ENCODE data around the gene TTLL5.

The TTLL5 gene

GRCh38 chr14:75847584-75847983, 186.5 kb downstream of the TTLL5 start:
- H3K27ac ChIP-seq, result no peak overlapping the region
- no peaks in the 10 kb centered on the region for H3K9me3 ChIP-seq (ENCODE audit: control insufficient read depth, low read length)
- no peak overlapping the region for H3K4me3 ChIP-seq (ENCODE audit: low read depth, low read length)
- no peak overlapping the region for H3K4me2 ChIP-seq (ENCODE audit: low read length)
- no peaks in the 10 kb centered on the region for H3K79me2 ChIP-seq
- no peak overlapping the region for H3K9ac ChIP-seq
- H3K27me3 ChIP-seq (ENCODE audit: control insufficient read depth, insufficient read depth, low read length), result no peaks in the 10 kb centered on the region
- H3K36me3 ChIP-seq (ENCODE audit: control insufficient read depth, insufficient read depth, low read length), result no peaks in the 10 kb centered on the region
- peaks cover 3% of the 10 kb centered on the region for H3K4me1 ChIP-seq
- H2AFZ ChIP-seq, result no peak overlapping the region
- TF ChIP-seq CTCF (IDR thresholded peaks at IDR 0.05), result no peak

- no peak overlapping the region for H3K4me2 ChIP-seq (ENCODE audit: low read length)
- no peaks in the 10 kb centered on the region for H3K4me1 ChIP-seq
- H2AFZ ChIP-seq, result no peak overlapping the region
- TF ChIP-seq CTCF (IDR thresholded peaks at IDR 0.05), result no peak
- no peak overlapping the region for H3K9ac ChIP-seq
- no peaks in the 10 kb centered on the region for H3K9me3 ChIP-seq (ENCODE audit: control insufficient read depth, low read length)
- no peaks in the 10 kb centered on the region for H3K36me3 ChIP-seq (ENCODE audit: control insufficient read depth, insufficient read depth, low read length)
- H3K79me2 ChIP-seq, result no peaks in the 10 kb centered on the region
- H3K27me3 ChIP-seq (ENCODE audit: control insufficient read depth, insufficient read depth, low read length), result no peaks in the 10 kb centered on the region
- H3K27ac ChIP-seq, result no peak overlapping the region
- no peak overlapping the region for H3K4me3 ChIP-seq (ENCODE audit: low read depth, low read length)
Observed at GRCh38 chr14:75848167-75848913, 187.3 kb downstream of the TTLL5 start.

- H3K4me1 ChIP-seq, result no peaks in the 10 kb centered on the region
- H3K4me3 ChIP-seq (ENCODE audit: low read depth, low read length), result no peak overlapping the region
- no peak overlapping the region for H2AFZ ChIP-seq
- TF ChIP-seq CTCF (IDR thresholded peaks at IDR 0.05), result no peak
- H3K4me2 ChIP-seq (ENCODE audit: low read length), result no peak overlapping the region
- no peak overlapping the region for H3K9ac ChIP-seq
- H3K36me3 ChIP-seq (ENCODE audit: control insufficient read depth, insufficient read depth, low read length), result no peaks in the 10 kb centered on the region
- H3K79me2 ChIP-seq, result no peaks in the 10 kb centered on the region
- no peaks in the 10 kb centered on the region for H3K27me3 ChIP-seq (ENCODE audit: control insufficient read depth, insufficient read depth, low read length)
- no peak overlapping the region for H3K27ac ChIP-seq
- no peaks in the 10 kb centered on the region for H3K9me3 ChIP-seq (ENCODE audit: control insufficient read depth, low read length)
Observed at GRCh38 chr14:75849300-75849895, 188.4 kb downstream of the TTLL5 start.

GRCh38 chr14:75851574-75851866, 190.5 kb downstream of the TTLL5 start:
- Histone ChIP-seq H3K27me3 (ENCODE audit: control insufficient read depth, insufficient read depth, low read length) (no peaks in the 10 kb centered on the region), H3K9ac (no peak overlapping the region), H3K4me3 (ENCODE audit: low read depth, low read length) (no peak overlapping the region), H2AFZ (no peak overlapping the region), H3K79me2 (no peaks in the 10 kb centered on the region), H3K27ac (no peak overlapping the region), H3K4me2 (ENCODE audit: low read length) (no peak overlapping the region), H3K36me3 (ENCODE audit: control insufficient read depth, insufficient read depth, low read length) (no peaks in the 10 kb centered on the region), H3K4me1 (no peaks in the 10 kb centered on the region), H3K9me3 (ENCODE audit: control insufficient read depth, low read length) (no peaks in the 10 kb centered on the region)
- no peak for TF ChIP-seq CTCF (IDR thresholded peaks at IDR 0.05)

Measured in parathyroid adenoma (tissue), 2 donors.